Measurements from ENCODE around the gene PBX1.

Gene PBX1

GRCh38 chr1:164704954-164705353 lies 146.0 kb downstream of the PBX1 start:
- DNase-seq: no peak

GRCh38 chr1:164706606-164706987 lies 147.6 kb downstream of the PBX1 start:
- DNase-seq: no peak

- no peak for DNase-seq
These were observed 148.9 kb downstream of the PBX1 start for GRCh38 chr1:164707868-164708331.

GRCh38 chr1:164708596-164708995 lies 149.6 kb downstream of the PBX1 start:
- no peak for DNase-seq

- DNase-seq: no peak
These were observed 150.1 kb downstream of the PBX1 start for GRCh38 chr1:164709126-164709525.

GRCh38 chr1:164709541-164710278 lies 150.7 kb downstream of the PBX1 start:
- no peak for DNase-seq

GRCh38 chr1:164712131-164713036 lies 153.4 kb downstream of the PBX1 start:
- DNase-seq: no peak

- no peak for DNase-seq
These were observed 154.6 kb downstream of the PBX1 start for GRCh38 chr1:164713456-164714207.

- peak; percentile 20 for DNase-seq
These were observed 158.2 kb downstream of the PBX1 start for GRCh38 chr1:164716992-164717703.

GRCh38 chr1:164718821-164719220 lies 159.8 kb downstream of the PBX1 start:
- no peak for DNase-seq

GRCh38 chr1:164719676-164720439 lies 160.9 kb downstream of the PBX1 start:
- DNase-seq: no peak

GRCh38 chr1:164720440-164721227 lies 161.7 kb downstream of the PBX1 start:
- DNase-seq: peak; percentile 10

- no peak for DNase-seq
These were observed 162.2 kb downstream of the PBX1 start for GRCh38 chr1:164721228-164721496.

GRCh38 chr1:164723296-164723798 lies 164.4 kb downstream of the PBX1 start:
- no peak for DNase-seq

GRCh38 chr1:164725401-164725800 lies 166.4 kb downstream of the PBX1 start:
- DNase-seq: no peak

GRCh38 chr1:164726235-164726634 lies 167.3 kb downstream of the PBX1 start:
- DNase-seq: no peak

- DNase-seq: no peak
These were observed 169.7 kb downstream of the PBX1 start for GRCh38 chr1:164728719-164729118.

- no peak for DNase-seq
These were observed 172.3 kb downstream of the PBX1 start for GRCh38 chr1:164731161-164731876.

GRCh38 chr1:164733070-164733469 lies 174.1 kb downstream of the PBX1 start:
- DNase-seq: no peak

GRCh38 chr1:164733734-164734133 lies 174.8 kb downstream of the PBX1 start:
- no peak for DNase-seq
